ENCODE measurements around the gene SCN1A.

DNA sequence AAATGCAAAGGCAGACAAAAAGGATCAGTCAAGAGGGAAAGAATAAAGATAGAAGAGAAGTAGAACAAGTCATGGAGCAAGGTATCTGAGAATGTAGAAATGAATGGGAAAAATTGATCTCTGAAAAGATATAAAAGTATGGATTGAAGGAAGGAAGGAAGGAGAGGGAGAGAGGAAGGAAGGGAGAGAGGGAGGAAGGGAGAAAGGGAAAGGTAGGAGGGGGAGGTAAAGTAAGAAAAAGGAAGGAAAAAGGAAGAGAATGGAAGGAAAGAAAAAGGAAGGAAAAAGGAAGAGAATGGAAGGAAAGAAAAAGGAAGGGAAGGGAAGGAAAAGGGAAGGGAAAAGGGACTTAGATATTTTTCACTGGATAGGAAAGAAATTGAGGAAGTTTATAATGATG lies 142.7 kb downstream of the SCN1A start:
- TF ChIP-seq EZH2 (IDR thresholded peaks at IDR 0.05) (no peak), POLR2AphosphoS5 (IDR thresholded peaks at IDR 0.05; ENCODE audit: borderline replicate concordance, low read depth, low read length) (no peak)
